Tibial artery (tissue), 4 donors: Measurements from ENCODE around the gene SMARCB1.

ENCODE experiments used
- DNase-seq, 2 donors: peaks; one replicate each; pipeline ENCODE4 v3.0.0-alpha.2; 2019
- H3K27ac ChIP-seq, 2 donors: fragments of 200-600 bp; sonication (generic) in 1 of 2; 1 replicate in 1 of 2; 2 replicates in 1 of 2; pipeline ENCODE4 v1.5.1; 2018 to 2019; ENCODE audit warnings: mild to moderate bottlenecking in 1 of 2
- H3K27me3 ChIP-seq, 2 donors: fragments of 200-600 bp; sonication (generic) in 1 of 2; one replicate each; pipeline versions ENCODE4 v1.5.1 to v1.6.0; 2016 to 2019
- H3K36me3 ChIP-seq, 3 donors: fragments of 200-600 bp; sonication (generic) in 2 of 3; one replicate each; pipeline ENCODE4 v1.5.1; 2016 to 2019; ENCODE audit warnings: mild to moderate bottlenecking in 2 of 3
- H3K4me1 ChIP-seq, 4 donors: fragments of 200-600 bp; sonication (generic) in 2 of 4; 1 replicate in 3 of 4; 2 replicates in 1 of 4; pipeline ENCODE4 v1.5.1; 2016 to 2019
- H3K4me3 ChIP-seq, 2 donors: fragments of 200-600 bp; sonication (generic) in 1 of 2; 1 replicate in 1 of 2; 2 replicates in 1 of 2; pipeline ENCODE4 v1.5.1; 2018 to 2019; ENCODE audit warnings: mild to moderate bottlenecking in 2 of 2
- H3K9me3 ChIP-seq, 3 donors: fragments of 200-600 bp; sonication (generic) in 1 of 3; one replicate each; pipeline ENCODE4 v1.5.1; 2016 to 2019
- CTCF ChIP-seq, 2 experiments: fragments of 200-600 bp in 1 of 2; fragments of 450-650 bp in 1 of 2; IDR thresholded peaks; one replicate each; pipeline ENCODE4 v1.5.1; 2017 to 2019; ENCODE audit warnings: antibody characterized with exemption in 2 of 2, mild to moderate bottlenecking in 1 of 2, moderate library complexity in 1 of 2
- intact Hi-C: fragments of 100-400 bp; cut with DNase I; formaldehyde crosslinking; loops from one replicate; pipeline ENCODE4 v1.15.0; 2023; ENCODE audit warnings: low total_unique reads

The SMARCB1 gene

GRCh38 chr22:23874871-23875270 is 88.1 kb downstream of the SMARCB1 start:
- DNase-seq, result no peak
- Histone ChIP-seq H3K4me3 (no peak overlapping the region), H3K4me1 (no peaks in the 10 kb centered on the region), H3K27ac (no peak overlapping the region), H3K9me3 (no peaks in the 10 kb centered on the region), H3K36me3 (peaks cover 8 to 70% (median 13%) of the 10 kb centered on the region in 3 donors), H3K27me3 (no peaks in the 10 kb centered on the region)
- intact Hi-C loops, result no loop called here
- TF ChIP-seq CTCF (IDR thresholded peaks at IDR 0.05), result no peak

- no peak for DNase-seq
- no peak for TF ChIP-seq CTCF (IDR thresholded peaks at IDR 0.05)
- intact Hi-C loops, result no loop called here
- Histone ChIP-seq H3K4me1 (no peaks in the 10 kb centered on the region), H3K36me3 (peaks cover 8 to 60% (median 13%) of the 10 kb centered on the region in 3 donors), H3K4me3 (no peak overlapping the region), H3K27ac (no peak overlapping the region), H3K9me3 (no peaks in the 10 kb centered on the region), H3K27me3 (no peaks in the 10 kb centered on the region)
Measured at GRCh38 chr22:23875801-23876200, 89.0 kb downstream of the SMARCB1 start.

GRCh38 chr22:23877566-23877965 is 90.8 kb downstream of the SMARCB1 start:
- TF ChIP-seq CTCF (IDR thresholded peaks at IDR 0.05), result no peak
- peaks cover 13 to 67% (median 13%) of the 10 kb centered on the region in 3 donors for H3K36me3 ChIP-seq
- DNase-seq, result no peak
- no peaks in the 10 kb centered on the region for H3K4me1 ChIP-seq
- no peaks in the 10 kb centered on the region for H3K9me3 ChIP-seq
- no peak overlapping the region for H3K4me3 ChIP-seq
- H3K27ac ChIP-seq, result no peak overlapping the region
- no peaks in the 10 kb centered on the region for H3K27me3 ChIP-seq
- intact Hi-C loops, result no loop called here

GRCh38 chr22:23878219-23878618 is 91.5 kb downstream of the SMARCB1 start:
- no peak overlapping the region for H3K27ac ChIP-seq
- no peaks in the 10 kb centered on the region for H3K27me3 ChIP-seq
- intact Hi-C loops, result no loop called here
- no peaks in the 10 kb centered on the region for H3K4me1 ChIP-seq
- H3K36me3 ChIP-seq, result peaks cover 13 to 67% (median 13%) of the 10 kb centered on the region in 3 donors
- H3K9me3 ChIP-seq, result no peaks in the 10 kb centered on the region
- H3K4me3 ChIP-seq, result no peak overlapping the region
- TF ChIP-seq CTCF (IDR thresholded peaks at IDR 0.05), result no peak
- DNase-seq, result no peak

GRCh38 chr22:23882370-23882769 is 95.6 kb downstream of the SMARCB1 start:
- Histone ChIP-seq H3K9me3 (no peaks in the 10 kb centered on the region), H3K4me1 (no peaks in the 10 kb centered on the region), H3K4me3 (no peak overlapping the region), H3K27me3 (no peaks in the 10 kb centered on the region), H3K36me3 (peaks cover 8 to 50% (median 8%) of the 10 kb centered on the region in 3 donors), H3K27ac (no peak overlapping the region)
- TF ChIP-seq CTCF (IDR thresholded peaks at IDR 0.05), result no peak
- intact Hi-C loops, result no loop called here
- DNase-seq, result no peak

GRCh38 chr22:23883658-23884057 is 96.9 kb downstream of the SMARCB1 start:
- H3K4me3 ChIP-seq, result no peak overlapping the region
- TF ChIP-seq CTCF (IDR thresholded peaks at IDR 0.05), result no peak

More at GRCh38 chr22:23883658-23884057, 96.9 kb downstream of the SMARCB1 start:
- no peaks in the 10 kb centered on the region for H3K27me3 ChIP-seq
- peaks cover 0 to 12% (median 6%) of the 10 kb centered on the region in 4 donors for H3K4me1 ChIP-seq
- peaks cover 0 to 38% (median 8%) of the 10 kb centered on the region in 3 donors for H3K36me3 ChIP-seq
- intact Hi-C loops, result no loop called here
- H3K9me3 ChIP-seq, result no peaks in the 10 kb centered on the region
- no peak overlapping the region for H3K27ac ChIP-seq
- no peak for DNase-seq
